ENCODE results near the gene CMSS1.
"Not testable (repeated sequence)": the region's sequence is repeated elsewhere in the genome, so short reads cannot be mapped to it uniquely, and the experiment has no call there.

Gene CMSS1

GRCh38 chr3:100041328-100041749 is 223.7 kb downstream of the CMSS1 start:
- peak; percentile 95 for FAIRE-seq
- TF ChIP-seq POLR2A (IDR thresholded peaks at IDR 0.05; ENCODE audit: low read depth, low read length): no peak

GRCh38 chr3:100042166-100042981 is 224.7 kb downstream of the CMSS1 start:
- no peak for DNase-seq (ENCODE audit: insufficient read length, low spot score)
- peak; percentile 96 for FAIRE-seq
- TF ChIP-seq POLR2A (IDR thresholded peaks at IDR 0.05; ENCODE audit: low read depth, low read length): no peak

More at GRCh38 chr3:100041328-100041749, 223.7 kb downstream of the CMSS1 start:
- no peak for DNase-seq (ENCODE audit: insufficient read length, low spot score)

GRCh38 chr3:100043271-100043670 is 225.6 kb downstream of the CMSS1 start:
- no peak for FAIRE-seq
- DNase-seq (ENCODE audit: insufficient read length, low spot score): no peak
- TF ChIP-seq POLR2A (IDR thresholded peaks at IDR 0.05; ENCODE audit: low read depth, low read length): no peak

GRCh38 chr3:100044369-100044768 is 226.7 kb downstream of the CMSS1 start:
- no peak for DNase-seq (ENCODE audit: insufficient read length, low spot score)
- no peak for TF ChIP-seq POLR2A (IDR thresholded peaks at IDR 0.05; ENCODE audit: low read depth, low read length)
- no peak for FAIRE-seq

- no peak for TF ChIP-seq POLR2A (IDR thresholded peaks at IDR 0.05; ENCODE audit: low read depth, low read length)
- FAIRE-seq: peak; percentile 97
- no peak for DNase-seq (ENCODE audit: insufficient read length, low spot score)
Measured at GRCh38 chr3:100045696-100046095, 228.0 kb downstream of the CMSS1 start.

GRCh38 chr3:100046986-100047385 is 229.3 kb downstream of the CMSS1 start:
- DNase-seq (ENCODE audit: insufficient read length, low spot score) (no peak), FAIRE-seq (peak; percentile 15)
- no peak for TF ChIP-seq POLR2A (IDR thresholded peaks at IDR 0.05; ENCODE audit: low read depth, low read length)

- DNase-seq (ENCODE audit: insufficient read length, low spot score) (peak; percentile 15), FAIRE-seq (peak; percentile 98)
- TF ChIP-seq POLR2A (IDR thresholded peaks at IDR 0.05; ENCODE audit: low read depth, low read length): no peak
Measured at GRCh38 chr3:100047455-100048141, 229.9 kb downstream of the CMSS1 start.

- FAIRE-seq (peak; percentile 76), DNase-seq (ENCODE audit: insufficient read length, low spot score) (no peak)
- no peak for TF ChIP-seq POLR2A (IDR thresholded peaks at IDR 0.05; ENCODE audit: low read depth, low read length)
Measured at GRCh38 chr3:100048248-100048647, 230.6 kb downstream of the CMSS1 start.

GRCh38 chr3:100051513-100051912 is 233.9 kb downstream of the CMSS1 start:
- DNase-seq (ENCODE audit: insufficient read length, low spot score); FAIRE-seq: not testable (repeated sequence)

GRCh38 chr3:100053951-100054620 is 236.4 kb downstream of the CMSS1 start:
- DNase-seq (ENCODE audit: insufficient read length, low spot score) (no peak), FAIRE-seq (peak; percentile 48)
- TF ChIP-seq POLR2A (IDR thresholded peaks at IDR 0.05; ENCODE audit: low read depth, low read length): no peak

- DNase-seq (ENCODE audit: insufficient read length, low spot score): no peak
- peak; percentile 20 for FAIRE-seq
- TF ChIP-seq POLR2A (IDR thresholded peaks at IDR 0.05; ENCODE audit: low read depth, low read length): no peak
Measured at GRCh38 chr3:100057716-100058575, 240.3 kb downstream of the CMSS1 start.

GRCh38 chr3:100059472-100059871 is 241.8 kb downstream of the CMSS1 start:
- TF ChIP-seq POLR2A (IDR thresholded peaks at IDR 0.05; ENCODE audit: low read depth, low read length): no peak
- DNase-seq (ENCODE audit: insufficient read length, low spot score) (no peak), FAIRE-seq (no peak)

GRCh38 chr3:100060685-100061484 is 243.2 kb downstream of the CMSS1 start:
- no peak for TF ChIP-seq POLR2A (IDR thresholded peaks at IDR 0.05; ENCODE audit: low read depth, low read length)
- DNase-seq (ENCODE audit: insufficient read length, low spot score) (no peak), FAIRE-seq (no peak)
